ENCODE results near the gene UNK. TPM values are rescaled to one million over a fixed set of nuclear protein-coding genes. Genes with fewer than 3 reads are reported as not detected.

Gene UNK
- total and polyA plus RNA-seq, 2 donors (not counting 3 experiments of a cell fraction or from before 2014, with no cell fraction given) = 18.0 to 23.2 TPM

GRCh38 chr17:75778861-75779249 lies 5.8 kb upstream of the UNK start:
- intact Hi-C loops (cut with micrococcal nuclease) = loop anchor here (1.0 to 10.0 kb wide), 4 partner anchors 48 to 226 kb away; partner anchors contain the start of genes CDK3 and TRIM65
- no TSS peak for BruUV-seq (replicated peaks)
- H2AFZ ChIP-seq (ENCODE audit: low read depth, low read length) = no peak overlapping the region

More at GRCh38 chr17:75778861-75779249, 5.8 kb upstream of the UNK start:
- peaks cover 18% of the 10 kb centered on the region for H3K79me2 ChIP-seq (ENCODE audit: control insufficient read depth, insufficient read depth, low read length)
- ChIA-PET CTCF (interaction anchor here (0.9 to 1.7 kb wide), 4 partner anchors 36 to 99 kb away, joined by 3 to 10 read pairs (median 5); partner anchors contain the start of gene WBP2), POLR2A (interaction anchor here (0.6 kb wide), 1 partner anchor 93 kb away, joined by 3 read pairs; no protein-coding TSS in a partner anchor)
- DNase-seq (ENCODE audit: low read depth, low spot score) = no peak
- no peaks in the 10 kb centered on the region for H3K27me3 ChIP-seq (ENCODE audit: control insufficient read depth in 2 of 2, insufficient read depth in 2 of 2, low read length in 2 of 2)
- no peaks in the 10 kb centered on the region for H3K9me1 ChIP-seq (replicated peaks; ENCODE audit: control insufficient read depth, extremely low read depth, insufficient read depth, low read length)
- peak overlapping the region; percentile 95 for H3K9ac ChIP-seq (replicated peaks; ENCODE audit: extremely low read depth, insufficient read depth, low read length)
- dilution Hi-C loops (cut with MboI; ENCODE audit: extremely low pct_ligation_motif_present, low sequenced_read_pairs) = no loop called here
- H3K4me1 ChIP-seq (ENCODE audit: control insufficient read depth, extremely low read depth, insufficient read depth, low read length) = peaks cover 20% of the 10 kb centered on the region
- H3K4me2 ChIP-seq (ENCODE audit: insufficient read depth, low read length) = peak overlapping the region; percentile 73
- no peak for FAIRE-seq
- TF ChIP-seq MYC (IDR thresholded peaks at IDR 0.05; ENCODE audit: low read depth, low read length) = no peak
- no peak for TF ChIP-seq JUN (IDR thresholded peaks at IDR 0.05; ENCODE audit: borderline replicate concordance, insufficient read depth, insufficient read length, low read depth)
- peak; percentile 47 to 62 for TF ChIP-seq CTCF (IDR thresholded peaks at IDR 0.05; ENCODE audit: extremely low read depth in 1 of 2, insufficient read depth in 1 of 2, low read depth in 1 of 2, low read length in 2 of 2)
- TF ChIP-seq POLR2AphosphoS5 (IDR thresholded peaks at IDR 0.05; ENCODE audit: insufficient read depth, low read depth, low read length) = no peak
- TF ChIP-seq EZH2 (IDR thresholded peaks at IDR 0.05; ENCODE audit: borderline replicate concordance, low read depth, low read length, severe bottlenecking) = no peak
- TF ChIP-seq POLR2A (IDR thresholded peaks at IDR 0.05; ENCODE audit: low read depth, low read length) = no peak
- TF ChIP-seq, protein P1, sequence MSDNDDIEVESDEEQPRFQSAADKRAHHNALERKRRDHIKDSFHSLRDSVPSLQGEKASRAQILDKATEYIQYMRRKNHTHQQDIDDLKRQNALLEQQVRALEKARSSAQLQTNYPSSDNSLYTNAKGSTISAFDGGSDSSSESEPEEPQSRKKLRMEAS (IDR thresholded peaks at IDR 0.05; ENCODE audit: insufficient read depth, insufficient read length) = no peak
- no peak for TF ChIP-seq FOS (IDR thresholded peaks at IDR 0.05; ENCODE audit: borderline replicate concordance, insufficient read depth, low read length)
- peaks cover 14 to 16% of the 10 kb centered on the region in 2 experiments for H3K36me3 ChIP-seq (ENCODE audit: control insufficient read depth in 2 of 2, extremely low read depth in 1 of 2, insufficient read depth in 2 of 2, low read length in 2 of 2)
- H4K20me1 ChIP-seq (replicated peaks; ENCODE audit: control insufficient read depth, extremely low read depth, insufficient read depth, low read length) = peaks cover 6% of the 10 kb centered on the region
- no peaks in the 10 kb centered on the region for H3K9me3 ChIP-seq (replicated peaks; ENCODE audit: control insufficient read depth, insufficient read depth, low read length)
- peak overlapping the region; percentile 93 for H3K27ac ChIP-seq (ENCODE audit: insufficient read depth, low read depth, low read length)
- peak overlapping the region; percentile 61 to 87 (median 72) for H3K4me3 ChIP-seq (replicated peaks in 1 of 3; ENCODE audit: insufficient read depth in 1 of 3, low read depth in 1 of 3, low read length in 3 of 3)
